HG02885 (cell line): ENCODE measurements around the gene KRT85.
"Not testable (repeated sequence)": the region's sequence is repeated elsewhere in the genome, so short reads cannot be mapped to it uniquely, and the experiment has no call there.

ENCODE experiments used
- ATAC-seq: cut with Tn5 transposase; IDR thresholded peaks from one replicate; pipeline ENCODE4 v1.9.1; 2021; ENCODE audit warnings: mild to moderate bottlenecking; ENCODE audit not compliant: unreplicated experiment, poor library complexity

KRT85 gene

GRCh38 chr12:52351196-52352059, 15.9 kb downstream of the KRT85 start:
- ATAC-seq: no peak

- no peak for ATAC-seq
Measured at GRCh38 chr12:52350786-52351185, 16.5 kb downstream of the KRT85 start.

GRCh38 chr12:52350021-52350620, 17.2 kb downstream of the KRT85 start:
- ATAC-seq: no peak

- ATAC-seq: no peak
Measured at GRCh38 chr12:52349196-52349595, 18.1 kb downstream of the KRT85 start.

- ATAC-seq: no peak
Measured at GRCh38 chr12:52347551-52348510, 19.4 kb downstream of the KRT85 start.

- no peak for ATAC-seq
Measured at GRCh38 chr12:52347016-52347415, 20.3 kb downstream of the KRT85 start.

GRCh38 chr12:52346593-52346992, 20.7 kb downstream of the KRT85 start:
- ATAC-seq: no peak

- ATAC-seq: not testable (repeated sequence)
Measured at GRCh38 chr12:52345041-52345440, 22.2 kb downstream of the KRT85 start.

- no peak for ATAC-seq
Measured at GRCh38 chr12:52344111-52344510, 23.2 kb downstream of the KRT85 start.

- ATAC-seq: no peak
Measured at GRCh38 chr12:52343550-52343949, 23.7 kb downstream of the KRT85 start.

GRCh38 chr12:52342781-52343490, 24.3 kb downstream of the KRT85 start:
- ATAC-seq: no peak

GRCh38 chr12:52341066-52341580, 26.2 kb downstream of the KRT85 start:
- no peak for ATAC-seq

- ATAC-seq: no peak
Measured at GRCh38 chr12:52338241-52338960, 28.9 kb downstream of the KRT85 start.

- ATAC-seq: no peak
Measured at GRCh38 chr12:52337054-52337453, 30.2 kb downstream of the KRT85 start.

GRCh38 chr12:52336641-52337040, 30.6 kb downstream of the KRT85 start:
- ATAC-seq: no peak

- ATAC-seq: no peak
Measured at GRCh38 chr12:52335598-52336262, 31.6 kb downstream of the KRT85 start.

GRCh38 chr12:52334185-52334584, 33.1 kb downstream of the KRT85 start:
- ATAC-seq: no peak

GRCh38 chr12:52333321-52333720, 34.0 kb downstream of the KRT85 start:
- no peak for ATAC-seq

- ATAC-seq: no peak
Measured at GRCh38 chr12:52332381-52332780, 34.9 kb downstream of the KRT85 start.
